B cell (primary cell): ENCODE data around the gene EIPR1. TPM values are rescaled to one million over a fixed set of nuclear protein-coding genes. Genes with fewer than 3 reads are reported as not detected.

Experiments used
- ATAC-seq: fragments of 200-7000 bp; cut with Tn5 transposase; one replicate; pipeline ENCODE4 v1.10.0; 2021; ENCODE audit warnings: low read depth, mild to moderate bottlenecking, moderate number of reproducible peaks, moderate library complexity
- CTCF ChIA-PET: fragments of 350-600 bp; sonication (Branson Sonifier 250); formaldehyde crosslinking; loops from one replicate; lab custom pipeline; 2021; ENCODE audit warnings: antibody characterized with exemption, inconsistent platforms; lab: Charles Lee
- POLR2A ChIA-PET: fragments of 350-600 bp; sonication (Branson Sonifier 250); formaldehyde crosslinking; loops from one replicate; lab custom pipeline; 2021; ENCODE audit warnings: antibody characterized with exemption; lab: Charles Lee
- DNase-seq: peaks from one replicate; pipeline ENCODE4 v3.0.0; 2013
- H2AFZ ChIP-seq: 2 replicates; pipeline ENCODE4 v1.6.1; 2012; ENCODE audit warnings: mild to moderate bottlenecking, low read depth, low read length; ENCODE audit not compliant: insufficient read depth, poor library complexity, severe bottlenecking
- H3K27ac ChIP-seq, 2 donors: 1 replicate in 1 of 2; 2 replicates in 1 of 2; pipeline ENCODE4 v1.5.1; 2012 to 2013; ENCODE audit warnings: low read length in 2 of 2, mild to moderate bottlenecking in 2 of 2, moderate library complexity in 1 of 2
- H3K27me3 ChIP-seq, 4 experiments: fragments of 200-600 bp in 1 of 4; sonication (generic) in 1 of 4; replicated peaks in 1 of 4; 1 replicate in 2 of 4; 2 replicates in 2 of 4; pipeline versions ENCODE4 v1.6.1 to v1.7.0; 2013 to 2016; ENCODE audit warnings: low read length in 3 of 4, mild to moderate bottlenecking in 2 of 4, mixed read lengths in 1 of 4, moderate library complexity in 1 of 4; ENCODE audit not compliant: insufficient read depth in 4 of 4, control insufficient read depth in 3 of 4; ENCODE audit errors: control extremely low read depth in 1 of 4
- H3K36me3 ChIP-seq, 2 experiments: replicated peaks in 1 of 2; 1 replicate in 1 of 2; 2 replicates in 1 of 2; pipeline versions ENCODE4 v1.6.1 to v1.7.1; 2013; ENCODE audit warnings: low read length in 1 of 2; ENCODE audit not compliant: insufficient read depth in 2 of 2, control insufficient read depth in 1 of 2; ENCODE audit errors: control extremely low read depth in 1 of 2, extremely low read depth in 1 of 2
- H3K4me1 ChIP-seq, 2 donors: fragments of 200-600 bp in 1 of 2; sonication (generic) in 1 of 2; 1 replicate in 1 of 2; 2 replicates in 1 of 2; pipeline versions ENCODE4 v1.5.1 to v1.6.1; 2013 to 2017; ENCODE audit warnings: low read length in 2 of 2; ENCODE audit not compliant: control insufficient read depth in 2 of 2, insufficient read depth in 2 of 2
- H3K4me2 ChIP-seq: replicated peaks from 2 replicates; pipeline ENCODE3; 2012; ENCODE audit warnings: mild to moderate bottlenecking, low read depth, low read length; ENCODE audit not compliant: poor library complexity, severe bottlenecking
- H3K4me3 ChIP-seq, 5 experiments: fragments of 200-600 bp in 1 of 5; sonication (generic) in 1 of 5; 1 replicate in 3 of 5; 2 replicates in 2 of 5; pipeline versions ENCODE4 v1.5.1 to v1.7.0; 2011 to 2016; ENCODE audit warnings: low read length in 4 of 5, mild to moderate bottlenecking in 4 of 5, low read depth in 2 of 5, control low read depth in 1 of 5, moderate library complexity in 1 of 5; ENCODE audit not compliant: insufficient read depth in 1 of 5; ENCODE audit errors: control extremely low read depth in 1 of 5, extremely low read depth in 1 of 5
- H3K79me2 ChIP-seq: fragments of 200-600 bp; sonication (generic); one replicate; pipeline ENCODE4 v1.6.0; 2016; ENCODE audit warnings: low read length; ENCODE audit not compliant: control insufficient read depth, insufficient read depth
- H3K9ac ChIP-seq: fragments of 200-600 bp; sonication (generic); 2 replicates; pipeline ENCODE4 v1.6.1; 2017; ENCODE audit warnings: mild to moderate bottlenecking, low read length, moderate library complexity
- H3K9me3 ChIP-seq, 3 donors: one replicate each; pipeline versions ENCODE4 v1.6.1 to v1.7.1; 2013; ENCODE audit warnings: low read length in 2 of 3; ENCODE audit not compliant: control insufficient read depth in 2 of 3, insufficient read depth in 1 of 3; ENCODE audit errors: control extremely low read depth in 1 of 3
- H4K20me1 ChIP-seq: 2 replicates; pipeline ENCODE4 v1.6.0; 2012; ENCODE audit warnings: mild to moderate bottlenecking, low read length; ENCODE audit not compliant: insufficient read depth, control insufficient read depth, poor library complexity, severe bottlenecking
- H3K27ac Mint-ChIP-seq: one replicate; pipeline ENCODE4 v1.8.0; 2021; ENCODE audit warnings: mixed read lengths
- H3K27me3 Mint-ChIP-seq: one replicate; pipeline ENCODE4 v1.8.0; 2021; ENCODE audit warnings: mixed read lengths
- H3K4me1 Mint-ChIP-seq: one replicate; pipeline ENCODE4 v1.8.0; 2021; ENCODE audit warnings: mixed read lengths
- H3K4me3 Mint-ChIP-seq: one replicate; pipeline ENCODE4 v1.8.0; 2021; ENCODE audit warnings: mixed read lengths
- H3K9me3 Mint-ChIP-seq: one replicate; pipeline ENCODE4 v1.8.0; 2022; ENCODE audit warnings: mixed read lengths; ENCODE audit not compliant: insufficient read depth
- EZH2 ChIP-seq: IDR thresholded peaks from 2 replicates; pipeline ENCODE4 v1.6.1; 2012; ENCODE audit warnings: borderline replicate concordance, low read depth, mild to moderate bottlenecking, moderate library complexity, low read length; ENCODE audit not compliant: insufficient read depth, poor library complexity, severe bottlenecking
- WGBS: methylation state at CpG from one replicate; pipeline ENCODE4 v1.1.5; 2013; ENCODE audit warnings: missing lambda C conversion rate; ENCODE audit not compliant: insufficient coverage; 5-methylcytosine and 5-hydroxymethylcytosine counted together
- intact Hi-C: fragments of 100-400 bp; cut with micrococcal nuclease; formaldehyde crosslinking; loops from one replicate; pipeline ENCODE4 v1.10.0; 2022
- polyA plus RNA-seq: library from polyadenylated mRNA; depleted of rRNA; stranded (reverse); fragments of >200 nt; gene quantifications from 2 replicates; pipeline ENCODE4 v1.2.3, GENCODE V29; 2012
- total RNA-seq, 2 donors: library from RNA; stranded (reverse); fragments of 120-200 nt in 1 of 2; gene quantifications; 1 replicate in 1 of 2; 2 replicates in 1 of 2; pipeline versions ENCODE4 v1.2.3 to v1.2.4, GENCODE V29; 2013 to 2022
- TF ChIP-seq, protein P1 (sequence below): fragments of 200-600 bp; IDR thresholded peaks from one replicate; pipeline ENCODE4 v1.8.0; 2022; ENCODE audit warnings: antibody characterized with exemption, mild to moderate bottlenecking

Gene EIPR1
- total and polyA plus RNA-seq, 2 donors (not counting 1 experiment from before 2014, with no cell fraction given): 31.8 to 37.0 TPM

DNA sequence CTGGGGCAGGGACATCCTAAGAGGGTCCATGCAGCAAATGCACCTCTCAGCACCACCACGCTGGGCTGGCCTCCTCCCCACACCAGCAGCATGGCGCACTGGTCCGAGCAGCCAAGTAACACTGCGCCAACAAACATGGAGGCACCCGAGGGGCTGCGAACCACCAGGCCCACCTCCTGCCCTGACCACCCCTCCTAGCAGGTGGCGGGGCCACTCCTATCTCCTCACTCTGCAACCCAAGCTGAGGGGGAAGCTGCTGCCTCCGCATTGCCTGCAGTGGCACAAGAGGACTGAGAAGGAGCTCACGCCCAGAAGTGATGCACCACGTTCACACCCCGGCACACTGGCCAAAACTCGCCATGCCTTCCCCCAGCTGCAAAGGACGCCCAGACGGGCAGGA is 94.4 kb downstream of the EIPR1 start:
- Mint-ChIP-seq H3K9me3 (peaks cover 3% of the 10 kb centered on the region), H3K27ac (no peak overlapping the region), H3K4me3 (no peak overlapping the region), H3K4me1 (no peaks in the 10 kb centered on the region), H3K27me3 (no peaks in the 10 kb centered on the region)
- no peak overlapping the region for H3K4me3 ChIP-seq
- no peak for ATAC-seq
- H4K20me1 ChIP-seq: peaks cover 12% of the 10 kb centered on the region
- peaks cover 48% of the 10 kb centered on the region for H3K79me2 ChIP-seq
- no peak overlapping the region for H2AFZ ChIP-seq
- TF ChIP-seq, protein P1, sequence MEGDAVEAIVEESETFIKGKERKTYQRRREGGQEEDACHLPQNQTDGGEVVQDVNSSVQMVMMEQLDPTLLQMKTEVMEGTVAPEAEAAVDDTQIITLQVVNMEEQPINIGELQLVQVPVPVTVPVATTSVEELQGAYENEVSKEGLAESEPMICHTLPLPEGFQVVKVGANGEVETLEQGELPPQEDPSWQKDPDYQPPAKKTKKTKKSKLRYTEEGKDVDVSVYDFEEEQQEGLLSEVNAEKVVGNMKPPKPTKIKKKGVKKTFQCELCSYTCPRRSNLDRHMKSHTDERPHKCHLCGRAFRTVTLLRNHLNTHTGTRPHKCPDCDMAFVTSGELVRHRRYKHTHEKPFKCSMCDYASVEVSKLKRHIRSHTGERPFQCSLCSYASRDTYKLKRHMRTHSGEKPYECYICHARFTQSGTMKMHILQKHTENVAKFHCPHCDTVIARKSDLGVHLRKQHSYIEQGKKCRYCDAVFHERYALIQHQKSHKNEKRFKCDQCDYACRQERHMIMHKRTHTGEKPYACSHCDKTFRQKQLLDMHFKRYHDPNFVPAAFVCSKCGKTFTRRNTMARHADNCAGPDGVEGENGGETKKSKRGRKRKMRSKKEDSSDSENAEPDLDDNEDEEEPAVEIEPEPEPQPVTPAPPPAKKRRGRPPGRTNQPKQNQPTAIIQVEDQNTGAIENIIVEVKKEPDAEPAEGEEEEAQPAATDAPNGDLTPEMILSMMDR: no peak
- TF ChIP-seq EZH2: no peak
- no peak overlapping the region for H3K27ac ChIP-seq
- intact Hi-C loops: no loop called here
- H3K27me3 ChIP-seq: no peaks in the 10 kb centered on the region
- H3K9ac ChIP-seq: no peak overlapping the region
- no peaks in the 10 kb centered on the region for H3K4me1 ChIP-seq
- no peak for DNase-seq
- 93% methylated on average over 7 of the region's 14 CpGs for WGBS
- H3K4me2 ChIP-seq: no peak overlapping the region
- peaks cover 0 to 13% (median 0%) of the 10 kb centered on the region in 3 donors for H3K9me3 ChIP-seq
- peaks cover 0 to 10% of the 10 kb centered on the region in 2 experiments for H3K36me3 ChIP-seq
- POLR2A ChIA-PET: no interaction called here
- CTCF ChIA-PET: no interaction called here

DNA sequence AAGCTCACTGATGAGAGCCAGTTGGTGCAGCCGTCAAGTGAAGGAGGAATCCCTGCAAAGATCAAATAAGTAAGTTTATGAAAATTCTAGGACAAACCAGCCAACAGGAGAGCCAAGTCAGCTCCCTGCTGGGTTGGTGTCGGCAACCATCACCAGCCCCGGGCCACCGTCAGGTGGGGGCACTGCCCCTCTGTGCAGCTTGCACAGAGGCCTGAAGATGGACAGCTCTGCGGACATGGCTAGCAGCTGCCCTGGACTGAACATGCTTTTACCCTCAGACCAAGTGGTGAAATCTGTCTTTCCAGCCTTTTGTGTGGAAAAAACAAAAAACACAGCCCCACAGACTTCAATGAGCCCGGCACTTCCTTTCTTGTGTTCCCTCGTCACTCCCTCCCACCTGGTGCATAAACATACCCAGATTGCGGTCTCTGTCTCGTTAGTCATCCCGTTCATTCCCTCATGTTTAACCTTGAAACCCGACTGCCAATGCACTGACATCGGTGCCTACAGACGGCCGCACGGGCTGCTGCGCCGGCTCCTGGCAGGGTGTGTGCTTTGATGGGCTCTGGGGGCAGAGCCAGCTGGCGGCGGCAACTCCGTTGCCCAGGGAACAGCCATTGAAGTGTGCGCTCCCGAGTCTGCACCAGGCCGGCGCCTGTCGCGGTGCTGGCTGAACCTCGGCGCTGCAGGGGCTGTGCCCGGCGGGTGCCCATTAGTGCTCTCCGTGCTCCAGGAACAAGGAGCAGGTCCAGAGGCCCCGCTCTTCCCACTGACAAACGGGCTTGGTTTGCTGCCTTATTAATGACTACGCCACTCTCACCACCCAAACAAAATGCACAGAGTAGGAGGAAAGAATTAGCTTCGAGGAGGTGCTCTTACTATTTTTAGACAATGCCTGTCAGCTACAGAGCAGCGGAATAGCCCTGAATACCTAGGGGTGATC is 95.3 kb downstream of the EIPR1 start:
- no peak overlapping the region for H3K4me3 ChIP-seq
- intact Hi-C loops: no loop called here
- H3K9me3 ChIP-seq: peaks cover 0 to 13% (median under 1%) of the 10 kb centered on the region in 3 donors
- CTCF ChIA-PET: no interaction called here
- H2AFZ ChIP-seq: no peak overlapping the region
- H3K4me2 ChIP-seq: no peak overlapping the region
- Mint-ChIP-seq H3K9me3 (peaks cover 1% of the 10 kb centered on the region), H3K4me1 (no peaks in the 10 kb centered on the region), H3K27me3 (no peaks in the 10 kb centered on the region), H3K4me3 (no peak overlapping the region), H3K27ac (no peak overlapping the region)
- no peak for DNase-seq
- peaks cover 7% of the 10 kb centered on the region for H4K20me1 ChIP-seq
- POLR2A ChIA-PET: no interaction called here
- no peak overlapping the region for H3K9ac ChIP-seq
- H3K27ac ChIP-seq: no peak overlapping the region
- TF ChIP-seq, protein P1: no peak
- TF ChIP-seq EZH2: no peak
- WGBS: 98% methylated on average over 34 of the region's 36 CpGs
- no peaks in the 10 kb centered on the region for H3K4me1 ChIP-seq
- H3K27me3 ChIP-seq: no peaks in the 10 kb centered on the region
- H3K36me3 ChIP-seq: peaks cover 0 to 10% of the 10 kb centered on the region in 2 experiments
- H3K79me2 ChIP-seq: peaks cover 54% of the 10 kb centered on the region
- no peak for ATAC-seq
